Measurements from ENCODE around the gene STAT4.

Gene STAT4

DNA sequence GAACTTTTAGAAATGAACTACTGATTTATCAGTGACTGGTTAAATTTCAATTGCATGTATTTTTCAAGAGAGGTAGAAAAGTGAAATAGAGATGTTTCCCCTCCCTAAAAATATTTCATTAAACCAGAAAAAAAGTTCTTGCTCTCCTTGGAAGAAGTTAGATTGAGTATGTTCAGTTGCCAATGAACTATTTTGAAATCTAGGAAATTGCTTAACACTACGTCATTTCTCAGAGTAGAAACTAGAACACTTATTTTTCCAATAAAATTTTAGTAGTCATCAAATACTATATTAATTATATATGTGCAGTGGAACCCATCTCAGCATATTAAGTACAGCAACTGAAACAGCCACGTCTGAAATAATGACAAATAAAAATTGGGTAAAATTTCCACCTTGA lies 85.0 kb downstream of the STAT4 start:
- TF ChIP-seq MYC (IDR thresholded peaks at IDR 0.05; ENCODE audit: low read depth, low read length) (no peak), POLR2A (IDR thresholded peaks at IDR 0.05; ENCODE audit: extremely low read depth, insufficient read length) (no peak), CTCF (IDR thresholded peaks at IDR 0.05; ENCODE audit: low read depth, low read length) (no peak)
- TF ChIP-seq, protein P1, sequence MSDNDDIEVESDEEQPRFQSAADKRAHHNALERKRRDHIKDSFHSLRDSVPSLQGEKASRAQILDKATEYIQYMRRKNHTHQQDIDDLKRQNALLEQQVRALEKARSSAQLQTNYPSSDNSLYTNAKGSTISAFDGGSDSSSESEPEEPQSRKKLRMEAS (IDR thresholded peaks at IDR 0.05; ENCODE audit: low read depth, low read length), result no peak
- peak; percentile 57 for DNase-seq (ENCODE audit: low read depth)
- H3K4me3 ChIP-seq (ENCODE audit: low read depth, low read length), result no peak overlapping the region

- TF ChIP-seq, protein P1 (IDR thresholded peaks at IDR 0.05; ENCODE audit: low read depth, low read length), result no peak
- TF ChIP-seq POLR2A (IDR thresholded peaks at IDR 0.05; ENCODE audit: extremely low read depth, insufficient read length), result no peak
- TF ChIP-seq CTCF (IDR thresholded peaks at IDR 0.05; ENCODE audit: low read depth, low read length), result no peak
- TF ChIP-seq MYC (IDR thresholded peaks at IDR 0.05; ENCODE audit: low read depth, low read length), result no peak
- DNase-seq (ENCODE audit: low read depth), result no peak
- H3K4me3 ChIP-seq (ENCODE audit: low read depth, low read length), result no peak overlapping the region
These were observed 86.2 kb downstream of the STAT4 start for GRCh38 chr2:191064590-191064989.

GRCh38 chr2:191063584-191063983 lies 87.2 kb downstream of the STAT4 start:
- no peak for TF ChIP-seq MYC (IDR thresholded peaks at IDR 0.05; ENCODE audit: low read depth, low read length)
- TF ChIP-seq, protein P1 (IDR thresholded peaks at IDR 0.05; ENCODE audit: low read depth, low read length), result no peak
- no peak for TF ChIP-seq POLR2A (IDR thresholded peaks at IDR 0.05; ENCODE audit: extremely low read depth, insufficient read length)
- TF ChIP-seq CTCF (IDR thresholded peaks at IDR 0.05; ENCODE audit: low read depth, low read length), result no peak
- H3K4me3 ChIP-seq (ENCODE audit: low read depth, low read length), result no peak overlapping the region
- DNase-seq (ENCODE audit: low read depth), result no peak

DNA sequence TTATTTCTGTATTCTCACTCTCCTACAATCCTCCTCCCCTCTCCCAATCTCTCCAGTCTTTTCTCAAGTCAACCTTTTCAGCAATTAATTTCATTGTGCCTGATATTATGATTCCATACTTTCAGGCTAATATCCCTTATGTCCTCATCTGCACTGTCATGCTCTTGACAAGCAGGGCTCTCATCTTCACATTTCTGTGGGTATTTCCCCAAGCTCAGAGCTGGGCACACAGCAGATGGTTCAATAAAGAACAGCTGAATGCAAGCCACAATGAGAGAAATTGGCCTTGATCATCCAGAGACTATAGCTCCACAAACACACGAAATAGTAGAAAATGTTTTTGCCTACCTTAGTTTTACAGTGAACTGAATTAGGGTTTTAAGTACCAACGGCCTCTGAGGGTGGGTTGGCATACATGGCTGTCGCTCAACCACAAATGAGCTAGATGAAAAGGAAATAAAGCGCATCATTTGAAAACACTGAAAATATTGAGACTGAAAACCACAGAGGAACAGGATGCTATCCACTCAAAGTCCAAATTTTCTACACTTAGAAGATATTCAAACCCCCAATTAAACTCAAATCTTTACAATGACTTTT lies 89.3 kb downstream of the STAT4 start:
- TF ChIP-seq, protein P1 (IDR thresholded peaks at IDR 0.05; ENCODE audit: low read depth, low read length), result no peak
- no peak for TF ChIP-seq POLR2A (IDR thresholded peaks at IDR 0.05; ENCODE audit: extremely low read depth, insufficient read length)
- TF ChIP-seq MYC (IDR thresholded peaks at IDR 0.05; ENCODE audit: low read depth, low read length), result no peak
- no peak for TF ChIP-seq CTCF (IDR thresholded peaks at IDR 0.05; ENCODE audit: low read depth, low read length)
- DNase-seq (ENCODE audit: low read depth), result no peak
- H3K4me3 ChIP-seq (ENCODE audit: low read depth, low read length), result no peak overlapping the region

GRCh38 chr2:191059308-191059707 lies 91.5 kb downstream of the STAT4 start:
- no peak overlapping the region for H3K4me3 ChIP-seq (ENCODE audit: low read depth, low read length)
- TF ChIP-seq, protein P1 (IDR thresholded peaks at IDR 0.05; ENCODE audit: low read depth, low read length), result no peak
- TF ChIP-seq POLR2A (IDR thresholded peaks at IDR 0.05; ENCODE audit: extremely low read depth, insufficient read length), result no peak
- no peak for TF ChIP-seq CTCF (IDR thresholded peaks at IDR 0.05; ENCODE audit: low read depth, low read length)
- TF ChIP-seq MYC (IDR thresholded peaks at IDR 0.05; ENCODE audit: low read depth, low read length), result no peak
- no peak for DNase-seq (ENCODE audit: low read depth)

All from NB4 (cell line).